Muscle of leg (tissue), 11 donors: ENCODE results near the gene ARHGAP35. TPM values are rescaled to one million over a fixed set of nuclear protein-coding genes. Genes with fewer than 3 reads are reported as not detected.
A peak's percentile ranks its signal among the peaks of the same experiment; 100 is the strongest.
"Not testable (repeated sequence)": the region's sequence is repeated elsewhere in the genome, so short reads cannot be mapped to it uniquely, and the experiment has no call there.

Source experiments
- DNase-seq: peaks from one replicate; pipeline ENCODE4 v3.0.0; 2013
- H3K27ac ChIP-seq: one replicate; pipeline ENCODE4 v1.5.1; 2013; ENCODE audit warnings: mild to moderate bottlenecking, low read length, control low read depth
- H3K27me3 ChIP-seq: one replicate; pipeline ENCODE4 v1.6.1; 2013; ENCODE audit warnings: low read length; ENCODE audit not compliant: control insufficient read depth, insufficient read depth
- H3K36me3 ChIP-seq: one replicate; pipeline ENCODE4 v1.6.1; 2013; ENCODE audit warnings: low read length; ENCODE audit not compliant: control insufficient read depth, insufficient read depth
- H3K4me1 ChIP-seq: one replicate; pipeline ENCODE4 v1.6.1; 2013; ENCODE audit warnings: low read length; ENCODE audit not compliant: control insufficient read depth, insufficient read depth
- H3K4me3 ChIP-seq: one replicate; pipeline ENCODE4 v1.5.1; 2013; ENCODE audit warnings: low read length, control low read depth
- H3K9me3 ChIP-seq: replicated peaks from 2 replicates; pipeline ENCODE4 v1.6.1; 2013; ENCODE audit warnings: low read depth, low read length; ENCODE audit not compliant: control insufficient read depth
- WGBS: methylation state at CpG from one replicate; pipeline ENCODE4 v1.1.5; 2013; ENCODE audit warnings: missing lambda C conversion rate; ENCODE audit not compliant: insufficient coverage; 5-methylcytosine and 5-hydroxymethylcytosine counted together
- polyA plus RNA-seq, 8 donors: library from polyadenylated mRNA; unstranded; fragments of 120-200 nt; gene quantifications; one replicate each; pipeline versions ENCODE4 v1.2.1 to v1.2.3, GENCODE V29; 2013; ENCODE audit warnings: inconsistent platforms in 1 of 8, low replicate concordance in 1 of 8; ENCODE audit not compliant: insufficient read length in 8 of 8, insufficient read depth in 1 of 8
- total RNA-seq: library from RNA; stranded (reverse); fragments of 120-200 nt; gene quantifications from one replicate; pipeline ENCODE4 v1.2.4, GENCODE V29; 2013

Gene ARHGAP35
- total and polyA plus RNA-seq, 9 donors, result 23.0 to 47.0 (median 37.7) TPM

- 69% methylated on average over 10 of the region's 12 CpGs for WGBS
- Histone ChIP-seq H3K27ac (no peak overlapping the region), H3K27me3 (no peaks in the 10 kb centered on the region), H3K9me3 (no peaks in the 10 kb centered on the region), H3K36me3 (peaks cover 68% of the 10 kb centered on the region), H3K4me3 (no peak overlapping the region), H3K4me1 (peaks cover 4% of the 10 kb centered on the region)
- no peak for DNase-seq
Measured at GRCh38 chr19:46841458-46842083, 19.2 kb upstream of the ARHGAP35 start.

DNA sequence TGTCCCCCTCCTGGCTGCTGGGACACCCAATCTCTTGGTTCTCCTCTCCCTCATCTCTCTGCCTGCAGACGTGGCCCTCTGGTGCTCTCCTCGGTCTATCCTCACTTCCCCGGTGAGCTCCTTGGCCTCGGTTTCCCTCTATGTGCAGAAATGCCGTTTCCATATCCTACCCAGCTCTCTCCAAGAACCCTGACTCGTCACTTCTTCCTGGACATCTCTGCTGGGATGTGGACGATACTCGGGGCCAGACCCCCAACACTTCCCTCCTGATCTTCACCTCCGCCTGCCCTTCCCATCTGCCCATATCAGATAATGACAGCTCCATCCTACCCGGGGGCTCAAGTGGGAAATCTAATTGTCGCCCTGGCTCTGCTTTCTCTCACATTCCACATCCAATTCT, 18.0 kb upstream of the ARHGAP35 start:
- 82% methylated on average over 11 of the region's 11 CpGs for WGBS
- Histone ChIP-seq H3K9me3 (no peaks in the 10 kb centered on the region), H3K4me3 (no peak overlapping the region), H3K36me3 (peaks cover 60% of the 10 kb centered on the region), H3K27ac (no peak overlapping the region), H3K4me1 (peaks cover 4% of the 10 kb centered on the region), H3K27me3 (no peaks in the 10 kb centered on the region)
- DNase-seq, result no peak

GRCh38 chr19:46844067-46844489, 16.7 kb upstream of the ARHGAP35 start:
- H3K36me3 ChIP-seq, result peaks cover 51% of the 10 kb centered on the region

DNA sequence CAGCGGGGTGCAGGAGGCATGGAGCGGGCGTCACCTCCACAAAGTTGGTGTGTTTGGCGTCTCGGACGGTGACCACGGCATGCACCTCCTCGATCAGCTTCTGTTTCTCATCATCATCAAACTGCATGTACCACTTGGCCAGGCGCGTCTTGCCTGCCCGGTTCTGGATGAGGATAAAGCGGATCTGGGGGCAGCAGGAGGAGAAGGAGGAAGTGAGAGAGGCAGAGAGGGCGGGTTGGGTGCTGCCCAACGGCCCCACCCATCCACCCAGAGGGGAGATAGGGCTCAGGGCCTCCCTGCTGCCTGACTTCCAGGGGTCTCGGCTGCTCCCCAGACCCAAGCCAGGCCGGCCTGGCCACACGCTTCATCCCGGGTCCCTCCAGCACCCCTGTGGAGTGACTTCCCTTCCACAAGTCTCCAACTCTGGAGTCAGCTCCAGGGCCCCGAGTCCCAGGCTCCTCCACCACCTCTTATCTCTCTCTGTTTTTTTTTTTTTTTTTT, 14.8 kb upstream of the ARHGAP35 start:
- no peak overlapping the region for H3K4me3 ChIP-seq
- H3K4me1 ChIP-seq, result peaks cover 11% of the 10 kb centered on the region
- 82% methylated on average over 12 of the region's 19 CpGs for WGBS
- DNase-seq, result no peak
- H3K9me3 ChIP-seq, result no peaks in the 10 kb centered on the region
- H3K27me3 ChIP-seq, result no peaks in the 10 kb centered on the region
- peaks cover 41% of the 10 kb centered on the region for H3K36me3 ChIP-seq
- no peak overlapping the region for H3K27ac ChIP-seq

More at GRCh38 chr19:46844067-46844489, 16.7 kb upstream of the ARHGAP35 start:
- Histone ChIP-seq H3K9me3 (no peaks in the 10 kb centered on the region), H3K27me3 (no peaks in the 10 kb centered on the region), H3K4me1 (peaks cover 4% of the 10 kb centered on the region), H3K27ac (no peak overlapping the region), H3K4me3 (no peak overlapping the region)
- WGBS, result 86% methylated on average over 5 of the region's 9 CpGs
- no peak for DNase-seq

DNA sequence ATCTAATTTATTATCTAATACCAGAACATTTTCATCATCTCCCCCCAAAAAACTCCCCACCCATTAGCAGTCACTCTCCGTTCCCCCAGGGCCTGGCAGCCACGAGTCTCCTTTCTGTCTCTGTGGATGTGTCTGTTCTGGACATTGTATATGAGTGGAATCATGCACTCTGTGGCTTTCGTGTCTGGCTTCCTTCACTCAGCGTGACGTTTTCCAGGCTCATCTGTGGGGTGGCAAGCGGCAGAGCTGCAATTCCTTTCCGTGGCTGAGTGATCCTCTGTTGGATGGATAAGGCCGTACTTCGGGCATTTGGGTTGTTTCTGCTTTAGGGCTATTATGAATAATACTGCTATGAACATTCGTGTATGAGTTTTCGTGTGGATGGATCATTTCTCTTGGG, 13.3 kb upstream of the ARHGAP35 start:
- DNase-seq, result no peak
- no peak overlapping the region for H3K4me3 ChIP-seq
- WGBS, result 82% methylated on average over 9 of the region's 11 CpGs
- H3K36me3 ChIP-seq, result peaks cover 28% of the 10 kb centered on the region
- no peaks in the 10 kb centered on the region for H3K27me3 ChIP-seq
- H3K9me3 ChIP-seq, result no peaks in the 10 kb centered on the region
- H3K27ac ChIP-seq, result no peak overlapping the region
- peaks cover 11% of the 10 kb centered on the region for H3K4me1 ChIP-seq

DNA sequence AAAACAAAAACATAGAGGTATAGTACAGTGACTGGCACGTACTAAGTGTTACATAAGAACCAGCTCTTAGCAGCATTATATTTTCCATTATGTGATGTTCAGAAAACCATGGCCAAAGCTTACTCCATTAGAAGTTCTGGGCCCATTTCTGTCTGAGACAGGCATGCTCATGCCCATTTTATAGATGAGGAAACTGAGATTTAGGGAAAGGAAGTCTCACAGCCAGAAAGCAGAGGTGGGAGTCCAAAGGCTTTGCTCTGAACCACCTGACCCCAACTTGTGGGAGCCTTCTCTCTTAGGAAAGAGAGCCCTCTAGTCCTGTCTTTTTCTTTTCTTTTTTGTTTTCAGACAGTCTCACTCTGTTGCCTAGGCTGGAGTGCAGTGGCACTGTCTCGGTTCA, 12.4 kb upstream of the ARHGAP35 start:
- DNase-seq, result no peak
- H3K27ac ChIP-seq, result no peak overlapping the region
- no peaks in the 10 kb centered on the region for H3K9me3 ChIP-seq
- H3K27me3 ChIP-seq, result no peaks in the 10 kb centered on the region
- no peak overlapping the region for H3K4me3 ChIP-seq
- peaks cover 20% of the 10 kb centered on the region for H3K36me3 ChIP-seq
- peaks cover 11% of the 10 kb centered on the region for H3K4me1 ChIP-seq
- 100% methylated on average over 1 of the region's 2 CpGs for WGBS

- H3K4me1 ChIP-seq, result peaks cover 11% of the 10 kb centered on the region
- no peak for DNase-seq
- no peaks in the 10 kb centered on the region for H3K27me3 ChIP-seq
- H3K9me3 ChIP-seq, result no peaks in the 10 kb centered on the region
- H3K27ac ChIP-seq, result peak overlapping the region; percentile 97
- WGBS, result 21% methylated on average over 5 of the region's 5 CpGs
- H3K4me3 ChIP-seq, result peak overlapping the region; percentile 97
- peaks cover 8% of the 10 kb centered on the region for H3K36me3 ChIP-seq
Measured at GRCh38 chr19:46849610-46850009, 11.2 kb upstream of the ARHGAP35 start.

- Histone ChIP-seq H3K36me3 (peaks cover 4% of the 10 kb centered on the region), H3K4me1 (peaks cover 12% of the 10 kb centered on the region), H3K27ac (peak within 1 kb of the TSS; percentile 97), H3K4me3 (peak within 1 kb of the TSS; percentile 97), H3K9me3 (no peaks in the 10 kb centered on the region), H3K27me3 (no peaks in the 10 kb centered on the region)
- WGBS, result under 1% methylated on average over 39 of the region's 53 CpGs
- peak; percentile 100 for DNase-seq
Measured at GRCh38 chr19:46850228-46851203, 10.3 kb upstream of the ARHGAP35 start, which contains the start of gene AP2S1. Gene AP2S1, minus strand, starts transcription at chr19:46850846. Its CDS starts 80 bp downstream, at chr19:46850766.

DNA sequence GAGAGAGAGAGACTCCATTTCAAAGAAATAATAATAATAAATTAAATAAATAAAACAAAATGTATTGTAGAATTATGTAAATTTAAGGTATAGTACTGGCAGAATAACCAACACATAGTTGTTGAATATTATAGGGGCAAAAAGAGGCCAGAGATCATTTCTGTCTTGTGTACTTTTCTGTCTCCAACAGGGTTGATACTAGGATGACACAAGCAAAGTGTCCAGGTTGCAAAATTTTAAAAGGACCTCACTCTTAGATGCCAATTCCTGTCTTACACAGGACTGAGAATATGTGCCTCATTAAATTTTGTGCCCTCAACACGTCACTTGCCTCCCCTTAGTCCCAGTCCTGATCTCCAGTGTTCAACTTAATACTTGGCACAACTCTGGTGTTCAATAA, 8.0 kb upstream of the ARHGAP35 start:
- no peak for DNase-seq
- H3K27me3 ChIP-seq, result no peaks in the 10 kb centered on the region
- H3K27ac ChIP-seq, result no peak overlapping the region
- no peaks in the 10 kb centered on the region for H3K9me3 ChIP-seq
- H3K4me3 ChIP-seq, result no peak overlapping the region
- H3K36me3 ChIP-seq, result no peaks in the 10 kb centered on the region
- peaks cover 24% of the 10 kb centered on the region for H3K4me1 ChIP-seq
- no CpG with 5 or more reads among the region's 1 CpG for WGBS

GRCh38 chr19:46854698-46855097, 6.1 kb upstream of the ARHGAP35 start:
- not testable (repeated sequence) for H3K27ac ChIP-seq, H3K4me3 ChIP-seq, H3K27me3 ChIP-seq, DNase-seq, H3K36me3 ChIP-seq, H3K9me3 ChIP-seq
- 67% methylated on average over 1 of the region's 13 CpGs for WGBS
- peaks cover 20% of the 10 kb centered on the region for H3K4me1 ChIP-seq
